Upper lobe of right lung (tissue), 1 donor: ENCODE results near the gene PPP6R2. TPM values are rescaled to one million over a fixed set of nuclear protein-coding genes. Genes with fewer than 3 reads are reported as not detected.

Experiments
- ATAC-seq: fragments of 200-7000 bp; cut with Tn5 transposase; one replicate; pipeline ENCODE4 v1.9.1; 2020; ENCODE audit warnings: mild to moderate bottlenecking, moderate library complexity
- DNase-seq: peaks from one replicate; pipeline ENCODE4 v3.0.0-alpha.2; 2020
- H3K27ac ChIP-seq: fragments of 200-600 bp; one replicate; pipeline ENCODE4 v1.8.0; 2022
- H3K27me3 ChIP-seq: fragments of 200-600 bp; one replicate; pipeline ENCODE4 v1.8.0; 2022; ENCODE audit warnings: mild to moderate bottlenecking
- H3K36me3 ChIP-seq: fragments of 200-600 bp; one replicate; pipeline ENCODE4 v1.8.0; 2022
- H3K4me1 ChIP-seq: fragments of 200-600 bp; one replicate; pipeline ENCODE4 v1.8.0; 2022
- H3K4me3 ChIP-seq: fragments of 200-600 bp; one replicate; pipeline ENCODE4 v1.8.0; 2022; ENCODE audit warnings: mild to moderate bottlenecking
- H3K9me3 ChIP-seq: fragments of 200-600 bp; one replicate; pipeline ENCODE4 v1.8.0; 2022
- intact Hi-C: fragments of 100-400 bp; cut with DNase I; formaldehyde crosslinking; loops from one replicate; pipeline ENCODE4 v1.11.0; 2022
- total RNA-seq: library from RNA; stranded (reverse); fragmentation: NEBNext Ultra II Directional; extraction: Animal tissue kit (Norgen Biotek cat#: 25700); gene quantifications from one replicate; pipeline ENCODE4 v1.2.1, GENCODE V29; 2021
- TF ChIP-seq, protein P1 (sequence below): fragments of 200-600 bp; IDR thresholded peaks from one replicate; pipeline ENCODE4 v1.8.0; 2022; ENCODE audit warnings: antibody characterized with exemption
- donor health status: DM: no; HTN: yes; CAD: no; lungs with severe emphysema.

PPP6R2 gene
- total RNA-seq, 1 donor from 2014 or later = 54.0 TPM

DNA sequence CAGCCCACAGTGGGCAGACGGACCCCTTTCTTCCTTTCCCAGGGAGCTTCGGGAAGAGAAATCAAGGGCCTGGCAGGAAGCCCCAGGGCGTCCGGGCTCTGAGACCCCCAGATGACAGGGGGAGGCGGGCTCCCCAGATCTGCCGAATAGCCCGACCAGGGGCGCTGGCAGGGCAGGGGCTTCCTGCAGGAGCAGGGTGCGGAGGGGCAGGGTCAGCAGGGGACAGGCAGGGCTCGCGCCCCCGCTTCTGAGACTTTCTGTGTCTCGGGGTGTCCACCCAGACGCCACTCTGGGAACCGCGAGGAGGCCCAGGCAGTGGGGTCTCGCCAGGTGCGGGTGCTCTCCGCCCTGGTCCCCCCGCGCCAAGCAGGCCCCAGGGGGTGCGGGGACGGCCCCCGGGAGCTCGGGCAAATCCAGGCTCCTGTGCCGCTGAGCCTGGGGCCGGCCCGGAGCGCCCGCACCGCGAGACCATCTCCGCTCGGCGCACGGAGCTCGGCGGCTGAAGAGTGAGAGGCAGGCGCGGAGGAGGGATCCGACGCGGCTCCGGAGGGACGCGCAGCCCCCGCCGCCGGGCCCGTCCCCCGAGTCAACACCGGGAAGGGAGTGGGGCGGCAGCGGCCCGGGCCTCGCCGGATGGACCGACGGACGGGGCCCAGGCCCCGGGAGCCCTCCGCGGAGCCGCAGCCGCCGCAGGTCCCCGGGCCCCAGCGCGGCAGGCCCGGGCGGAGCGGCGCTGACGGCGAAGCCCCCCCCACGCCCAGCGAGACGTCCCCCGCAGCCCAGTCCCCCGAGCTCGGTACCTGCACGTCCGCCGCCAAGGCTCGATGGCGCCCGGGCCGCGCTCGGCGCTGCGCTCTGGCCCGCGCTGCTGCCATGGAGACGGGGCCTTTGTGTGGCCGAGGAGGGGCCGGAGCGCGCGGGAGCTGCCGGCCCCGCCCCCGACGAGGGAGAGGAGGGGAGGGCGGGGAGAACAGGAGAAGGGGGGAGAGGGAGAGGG, 36.1 kb upstream of the PPP6R2 start, which contains the start of gene PLXNB2:
PLXNB2 (minus strand) TSS at position 894 of the 997 bp plus-strand sequence. CDS start 17,062 bp downstream, outside the sequence.
- peak; percentile 54 for ATAC-seq
- DNase-seq = peak; percentile 92
- intact Hi-C loops = no loop called here
- Histone ChIP-seq H3K9me3 (no peaks in the 10 kb centered on the region), H3K27me3 (no peaks in the 10 kb centered on the region), H3K4me1 (peaks cover 60% of the 10 kb centered on the region), H3K4me3 (peak within 1 kb of the TSS; percentile 85), H3K36me3 (no peaks in the 10 kb centered on the region), H3K27ac (peak within 1 kb of the TSS; percentile 95)
- TF ChIP-seq, protein P1, sequence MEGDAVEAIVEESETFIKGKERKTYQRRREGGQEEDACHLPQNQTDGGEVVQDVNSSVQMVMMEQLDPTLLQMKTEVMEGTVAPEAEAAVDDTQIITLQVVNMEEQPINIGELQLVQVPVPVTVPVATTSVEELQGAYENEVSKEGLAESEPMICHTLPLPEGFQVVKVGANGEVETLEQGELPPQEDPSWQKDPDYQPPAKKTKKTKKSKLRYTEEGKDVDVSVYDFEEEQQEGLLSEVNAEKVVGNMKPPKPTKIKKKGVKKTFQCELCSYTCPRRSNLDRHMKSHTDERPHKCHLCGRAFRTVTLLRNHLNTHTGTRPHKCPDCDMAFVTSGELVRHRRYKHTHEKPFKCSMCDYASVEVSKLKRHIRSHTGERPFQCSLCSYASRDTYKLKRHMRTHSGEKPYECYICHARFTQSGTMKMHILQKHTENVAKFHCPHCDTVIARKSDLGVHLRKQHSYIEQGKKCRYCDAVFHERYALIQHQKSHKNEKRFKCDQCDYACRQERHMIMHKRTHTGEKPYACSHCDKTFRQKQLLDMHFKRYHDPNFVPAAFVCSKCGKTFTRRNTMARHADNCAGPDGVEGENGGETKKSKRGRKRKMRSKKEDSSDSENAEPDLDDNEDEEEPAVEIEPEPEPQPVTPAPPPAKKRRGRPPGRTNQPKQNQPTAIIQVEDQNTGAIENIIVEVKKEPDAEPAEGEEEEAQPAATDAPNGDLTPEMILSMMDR = no peak

DNA sequence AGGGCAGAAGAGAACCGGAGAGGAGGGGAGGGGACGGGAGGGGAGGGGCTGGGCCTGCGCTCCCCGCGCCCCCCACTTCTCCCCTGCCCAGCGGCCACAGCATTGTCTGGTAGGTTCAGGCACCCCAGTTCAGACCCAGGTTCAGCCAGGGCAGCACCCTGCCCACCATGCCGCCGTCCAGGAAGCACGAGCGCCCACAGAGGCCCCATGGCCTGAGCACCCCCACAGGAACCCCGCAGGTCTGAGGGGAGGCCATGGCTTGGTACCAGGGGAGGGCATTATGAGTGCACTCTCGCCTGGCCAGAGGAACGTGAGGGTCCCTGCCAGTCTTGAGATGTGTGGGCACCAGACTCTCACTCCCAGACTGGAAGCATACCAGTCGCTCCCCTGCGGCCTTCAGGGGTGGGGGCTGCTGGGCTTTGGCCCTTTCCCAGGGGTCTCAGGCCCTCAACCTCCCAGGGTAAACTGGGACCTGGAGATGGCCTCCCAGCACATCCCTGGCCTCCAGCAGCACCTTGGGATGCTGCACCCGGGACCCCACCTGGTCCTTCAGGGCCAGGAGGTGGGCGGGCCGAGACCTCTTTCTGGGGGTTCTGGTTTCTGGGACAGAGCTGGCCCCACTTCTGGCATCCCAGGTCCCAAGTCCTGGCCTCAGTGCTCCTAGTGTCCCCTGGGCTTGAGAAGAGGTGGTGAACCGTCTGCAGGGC, 35.1 kb upstream of the PPP6R2 start:
- Histone ChIP-seq H3K27ac (peak overlapping the region; percentile 92), H3K27me3 (no peaks in the 10 kb centered on the region), H3K4me1 (peaks cover 50% of the 10 kb centered on the region), H3K36me3 (no peaks in the 10 kb centered on the region), H3K9me3 (no peaks in the 10 kb centered on the region), H3K4me3 (peak overlapping the region; percentile 15)
- no peak for DNase-seq
- TF ChIP-seq, protein P1 = no peak
- no peak for ATAC-seq
- intact Hi-C loops = no loop called here

DNA sequence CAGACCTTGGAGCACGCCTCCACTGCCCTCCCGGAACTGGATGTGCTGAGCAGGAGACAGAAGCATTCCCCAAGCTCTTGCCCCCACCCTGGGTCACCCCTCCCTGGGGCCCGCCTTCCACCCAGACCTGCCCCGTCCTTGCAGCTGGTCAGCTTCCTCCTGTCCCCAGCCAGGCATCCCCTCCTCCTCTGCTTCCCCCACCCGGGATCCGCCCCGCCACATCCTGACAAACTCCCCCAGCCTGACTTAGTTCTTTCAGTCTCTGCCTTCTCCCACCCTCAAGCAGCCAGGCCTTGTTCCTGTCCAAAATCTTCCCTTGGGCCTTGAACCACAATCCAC, 34.6 kb upstream of the PPP6R2 start:
- Histone ChIP-seq H3K27me3 (no peaks in the 10 kb centered on the region), H3K9me3 (no peaks in the 10 kb centered on the region), H3K4me3 (peak overlapping the region; percentile 15), H3K36me3 (no peaks in the 10 kb centered on the region), H3K4me1 (peaks cover 44% of the 10 kb centered on the region), H3K27ac (peak overlapping the region; percentile 92)
- DNase-seq (peak; percentile 92), ATAC-seq (peak; percentile 45)
- intact Hi-C loops = no loop called here
- TF ChIP-seq, protein P1 = no peak

DNA sequence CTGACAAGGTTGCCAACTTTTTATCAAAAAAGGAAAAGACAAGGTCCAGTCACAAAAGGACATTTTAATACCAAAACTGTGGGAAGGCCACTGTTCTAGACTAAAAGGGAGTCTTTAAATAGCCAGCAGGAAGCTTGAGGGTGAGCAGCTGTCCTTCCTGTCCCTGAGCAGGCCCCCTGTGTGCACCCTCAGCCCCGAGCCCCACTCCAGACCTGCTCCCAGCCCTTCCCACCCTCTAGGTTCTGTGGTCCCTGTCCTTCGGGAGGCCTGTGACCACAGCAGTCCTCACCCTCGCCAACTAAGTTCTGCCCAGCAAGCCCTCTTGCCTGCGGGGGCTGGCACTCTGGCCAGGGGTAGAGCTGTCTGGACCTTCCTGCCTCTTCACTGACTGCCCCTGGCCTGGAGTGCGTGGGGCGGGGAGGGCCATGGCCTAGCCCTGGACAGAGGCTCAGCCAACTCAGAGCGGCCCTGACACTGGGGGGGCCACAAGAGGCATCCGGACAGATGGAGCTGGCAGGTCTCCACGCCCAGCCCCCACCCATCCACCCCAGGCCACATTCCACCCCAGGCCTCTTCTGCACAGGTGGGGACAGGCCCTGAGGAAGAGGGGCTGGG, 34.0 kb upstream of the PPP6R2 start:
- no peak for ATAC-seq
- Histone ChIP-seq H3K4me1 (peaks cover 44% of the 10 kb centered on the region), H3K36me3 (no peaks in the 10 kb centered on the region), H3K9me3 (no peaks in the 10 kb centered on the region), H3K27ac (peak overlapping the region; percentile 92), H3K27me3 (no peaks in the 10 kb centered on the region), H3K4me3 (no peak overlapping the region)
- no peak for DNase-seq
- intact Hi-C loops = no loop called here
- TF ChIP-seq, protein P1 = no peak

DNA sequence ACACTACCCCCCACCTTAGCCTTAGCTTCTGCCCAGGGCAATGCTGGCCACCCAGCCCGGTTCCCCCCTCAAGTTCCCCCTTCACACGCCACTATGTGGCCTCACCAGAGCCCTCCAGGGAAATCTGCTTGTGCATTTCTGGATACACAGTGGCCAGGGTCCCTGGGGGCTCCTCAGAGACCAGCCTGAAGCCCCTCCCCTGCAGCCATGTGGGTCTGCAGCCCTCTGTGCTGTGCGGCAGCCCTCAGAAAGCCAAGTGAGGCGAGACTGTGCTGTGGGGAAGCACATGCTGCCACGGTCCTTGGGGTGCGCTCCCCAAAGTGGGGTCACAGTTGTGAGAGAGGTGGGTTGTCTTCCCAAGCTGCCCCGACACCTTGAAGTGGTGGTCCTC, 33.5 kb upstream of the PPP6R2 start:
- Histone ChIP-seq H3K4me3 (no peak overlapping the region), H3K27me3 (no peaks in the 10 kb centered on the region), H3K27ac (peak overlapping the region; percentile 92), H3K4me1 (peaks cover 41% of the 10 kb centered on the region), H3K36me3 (no peaks in the 10 kb centered on the region), H3K9me3 (no peaks in the 10 kb centered on the region)
- TF ChIP-seq, protein P1 = no peak
- DNase-seq = no peak
- no peak for ATAC-seq
- intact Hi-C loops = no loop called here
